ENCODE results near the gene SSTR5.

Gene SSTR5

GRCh38 chr16:1036166-1036565, 36.4 kb upstream of the SSTR5 start:
- H3K36me3 ChIP-seq (ENCODE audit: control insufficient read depth, insufficient read depth, low read length): no peaks in the 10 kb centered on the region
- H3K27me3 ChIP-seq (ENCODE audit: control insufficient read depth, insufficient read depth, low read length): no peaks in the 10 kb centered on the region
- no peaks in the 10 kb centered on the region for H3K4me1 ChIP-seq
- H3K4me3 ChIP-seq (ENCODE audit: low read depth, low read length): no peak overlapping the region
- H2AFZ ChIP-seq: no peak overlapping the region
- no peak overlapping the region for H3K4me2 ChIP-seq (ENCODE audit: low read length)
- no peaks in the 10 kb centered on the region for H3K79me2 ChIP-seq
- no peak overlapping the region for H3K9ac ChIP-seq
- H3K27ac ChIP-seq: no peak overlapping the region
- TF ChIP-seq, protein P1, sequence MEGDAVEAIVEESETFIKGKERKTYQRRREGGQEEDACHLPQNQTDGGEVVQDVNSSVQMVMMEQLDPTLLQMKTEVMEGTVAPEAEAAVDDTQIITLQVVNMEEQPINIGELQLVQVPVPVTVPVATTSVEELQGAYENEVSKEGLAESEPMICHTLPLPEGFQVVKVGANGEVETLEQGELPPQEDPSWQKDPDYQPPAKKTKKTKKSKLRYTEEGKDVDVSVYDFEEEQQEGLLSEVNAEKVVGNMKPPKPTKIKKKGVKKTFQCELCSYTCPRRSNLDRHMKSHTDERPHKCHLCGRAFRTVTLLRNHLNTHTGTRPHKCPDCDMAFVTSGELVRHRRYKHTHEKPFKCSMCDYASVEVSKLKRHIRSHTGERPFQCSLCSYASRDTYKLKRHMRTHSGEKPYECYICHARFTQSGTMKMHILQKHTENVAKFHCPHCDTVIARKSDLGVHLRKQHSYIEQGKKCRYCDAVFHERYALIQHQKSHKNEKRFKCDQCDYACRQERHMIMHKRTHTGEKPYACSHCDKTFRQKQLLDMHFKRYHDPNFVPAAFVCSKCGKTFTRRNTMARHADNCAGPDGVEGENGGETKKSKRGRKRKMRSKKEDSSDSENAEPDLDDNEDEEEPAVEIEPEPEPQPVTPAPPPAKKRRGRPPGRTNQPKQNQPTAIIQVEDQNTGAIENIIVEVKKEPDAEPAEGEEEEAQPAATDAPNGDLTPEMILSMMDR (IDR thresholded peaks at IDR 0.05): no peak
- no peaks in the 10 kb centered on the region for H3K9me3 ChIP-seq (ENCODE audit: control insufficient read depth, low read length)

- no peak overlapping the region for H3K9ac ChIP-seq
- H3K27me3 ChIP-seq (ENCODE audit: control insufficient read depth, insufficient read depth, low read length): no peaks in the 10 kb centered on the region
- H3K4me3 ChIP-seq (ENCODE audit: low read depth, low read length): no peak overlapping the region
- no peaks in the 10 kb centered on the region for H3K79me2 ChIP-seq
- H3K9me3 ChIP-seq (ENCODE audit: control insufficient read depth, low read length): no peaks in the 10 kb centered on the region
- H3K4me2 ChIP-seq (ENCODE audit: low read length): no peak overlapping the region
- no peak overlapping the region for H2AFZ ChIP-seq
- no peaks in the 10 kb centered on the region for H3K36me3 ChIP-seq (ENCODE audit: control insufficient read depth, insufficient read depth, low read length)
- no peaks in the 10 kb centered on the region for H3K4me1 ChIP-seq
- no peak overlapping the region for H3K27ac ChIP-seq
- TF ChIP-seq, protein P1 (IDR thresholded peaks at IDR 0.05): no peak
Measured at GRCh38 chr16:1036726-1037393, 35.7 kb upstream of the SSTR5 start.

- H3K4me3 ChIP-seq (ENCODE audit: low read depth, low read length): no peak overlapping the region
- H3K9ac ChIP-seq: no peak overlapping the region
- no peak overlapping the region for H3K4me2 ChIP-seq (ENCODE audit: low read length)
- no peaks in the 10 kb centered on the region for H3K4me1 ChIP-seq
- H3K79me2 ChIP-seq: no peaks in the 10 kb centered on the region
- no peak overlapping the region for H3K27ac ChIP-seq
- TF ChIP-seq, protein P1 (IDR thresholded peaks at IDR 0.05): no peak
- no peaks in the 10 kb centered on the region for H3K9me3 ChIP-seq (ENCODE audit: control insufficient read depth, low read length)
- H3K27me3 ChIP-seq (ENCODE audit: control insufficient read depth, insufficient read depth, low read length): no peaks in the 10 kb centered on the region
- no peak overlapping the region for H2AFZ ChIP-seq
- H3K36me3 ChIP-seq (ENCODE audit: control insufficient read depth, insufficient read depth, low read length): no peaks in the 10 kb centered on the region
Measured at GRCh38 chr16:1037394-1038257, 34.9 kb upstream of the SSTR5 start.

DNA sequence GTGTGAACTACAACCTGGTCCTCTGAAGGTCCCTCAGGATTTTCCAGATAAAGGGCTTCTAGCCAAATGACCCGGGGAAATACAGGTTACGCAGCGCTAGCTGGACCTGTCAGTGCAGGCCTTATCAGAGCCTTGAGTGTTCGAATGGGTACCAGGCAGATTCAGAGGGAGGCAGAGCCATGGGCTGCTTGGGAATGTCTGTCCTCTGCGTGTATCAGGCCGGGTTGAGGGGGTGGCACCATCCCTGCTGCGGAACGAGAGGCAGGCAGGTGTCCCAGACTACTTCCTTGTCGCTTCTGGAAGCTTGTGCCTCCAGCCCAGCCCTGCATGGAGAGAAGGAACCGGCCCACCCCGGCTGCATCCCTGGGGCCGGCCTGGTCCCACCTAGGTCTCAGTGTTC, 33.6 kb upstream of the SSTR5 start:
- no peaks in the 10 kb centered on the region for H3K27me3 ChIP-seq (ENCODE audit: control insufficient read depth, insufficient read depth, low read length)
- H3K36me3 ChIP-seq (ENCODE audit: control insufficient read depth, insufficient read depth, low read length): no peaks in the 10 kb centered on the region
- H3K9ac ChIP-seq: no peak overlapping the region
- no peaks in the 10 kb centered on the region for H3K4me1 ChIP-seq
- H3K4me2 ChIP-seq (ENCODE audit: low read length): no peak overlapping the region
- H3K27ac ChIP-seq: no peak overlapping the region
- no peaks in the 10 kb centered on the region for H3K79me2 ChIP-seq
- H2AFZ ChIP-seq: no peak overlapping the region
- no peaks in the 10 kb centered on the region for H3K9me3 ChIP-seq (ENCODE audit: control insufficient read depth, low read length)
- H3K4me3 ChIP-seq (ENCODE audit: low read depth, low read length): no peak overlapping the region
- TF ChIP-seq, protein P1 (IDR thresholded peaks at IDR 0.05): no peak

Data from parathyroid adenoma (tissue), 2 donors.